A549 (cell line): Measurements from ENCODE around the gene GNG14. TPM values are rescaled to one million over a fixed set of nuclear protein-coding genes. Genes with fewer than 3 reads are reported as not detected.
"Not testable (repeated sequence)": the region's sequence is repeated elsewhere in the genome, so short reads cannot be mapped to it uniquely, and the experiment has no call there.

Source experiments
- ATAC-seq, 2 experiments: fragments of 200-7000 bp in 1 of 2; fragments of >200 bp in 1 of 2; cut with Nextera tagmentation in 1 of 2; cut with Tn5 transposase in 1 of 2; 3 replicates each; pipeline versions ENCODE4 v1.8.0 to v1.9.1; 2018 to 2020; ENCODE audit warnings: mild to moderate bottlenecking in 1 of 2, moderate library complexity in 1 of 2
- CTCF ChIA-PET: fragments of 300-600 bp; sonication (Branson Sonifier 250); formaldehyde crosslinking; extraction: SDS; loops from one replicate; lab custom pipeline; 2021; ENCODE audit warnings: antibody characterized with exemption, inconsistent platforms; lab: Yijun Ruan, JAX
- POLR2A ChIA-PET: fragments of 350-600 bp; formaldehyde crosslinking; extraction: SDS; loops from one replicate; lab custom pipeline; 2021; ENCODE audit warnings: antibody characterized with exemption, inconsistent platforms; lab: Yijun Ruan, JAX
- DNase-seq, 2 experiments: peaks; one replicate each; pipeline versions ENCODE4 v3.0.0 to v3.0.0-alpha.2; 2011 to 2016; ENCODE audit warnings: low read depth in 1 of 2, low spot score in 1 of 2
- FAIRE-seq: peaks from 2 replicates; lab custom pipeline; 2011; peaks lifted over from hg19 to GRCh38; lab: Jason Lieb, UNC
- H3K27ac ChIP-seq, 2 experiments: fragments of >200 bp; sonication (Bioruptor Twin); formaldehyde crosslinking; 3 replicates each; pipeline ENCODE4 v1.5.1; 2016 to 2017
- H3K4me1 ChIP-seq: fragments of >200 bp; sonication (Bioruptor Twin); formaldehyde crosslinking; 3 replicates; pipeline ENCODE4 v1.6.1; 2016
- H3K4me2 ChIP-seq: fragments of >200 bp; sonication (Bioruptor Twin); formaldehyde crosslinking; 3 replicates; pipeline ENCODE4 v1.6.1; 2016
- H3K4me3 ChIP-seq: fragments of >200 bp; sonication (Bioruptor Twin); formaldehyde crosslinking; 3 replicates; pipeline ENCODE4 v1.5.1; 2016
- H3K9me3 ChIP-seq: fragments of >200 bp; sonication (Bioruptor Twin); formaldehyde crosslinking; 3 replicates; pipeline ENCODE4 v1.6.1; 2016
- BHLHE40 ChIP-seq: IDR thresholded peaks from 2 replicates; pipeline ENCODE4 v1.6.1; 2012; ENCODE audit warnings: low read depth, low read length, inconsistent platforms
- CBX2 ChIP-seq: fragments of 200-600 bp; sonication (generic); IDR thresholded peaks from 2 replicates; pipeline ENCODE4 v1.6.1; 2016; ENCODE audit warnings: low read depth, mild to moderate bottlenecking, borderline replicate concordance
- CBX8 ChIP-seq: fragments of 200-600 bp; sonication (generic); IDR thresholded peaks from 2 replicates; pipeline ENCODE4 v1.6.1; 2016
- EHMT2 ChIP-seq: fragments of 200-600 bp; sonication (generic); IDR thresholded peaks from 2 replicates; pipeline ENCODE4 v1.6.1; 2016; ENCODE audit warnings: antibody characterized with exemption, low read depth, mild to moderate bottlenecking, moderate library complexity
- EP300 ChIP-seq, 2 experiments: fragments of >200 bp; sonication (Bioruptor Twin); formaldehyde crosslinking; IDR thresholded peaks; 2 replicates in 1 of 2; 3 replicates in 1 of 2; pipeline ENCODE4 v1.6.1; 2016 to 2017
- ESRRA ChIP-seq: fragments of 150-350 bp; IDR thresholded peaks from 2 replicates; pipeline ENCODE4 v1.6.1; 2014; ENCODE audit warnings: mild to moderate bottlenecking, low read length, borderline replicate concordance
- FOSB ChIP-seq: fragments of 250-450 bp; sonication (Bioruptor Pico); IDR thresholded peaks from 2 replicates; pipeline ENCODE4 v1.5.0; 2020; ENCODE audit warnings: mild to moderate bottlenecking, moderate library complexity
- HOXA7 ChIP-seq: fragments of 250-450 bp; sonication (Bioruptor Pico); IDR thresholded peaks from 2 replicates; pipeline ENCODE4 v1.5.0; 2020; ENCODE audit warnings: mild to moderate bottlenecking, moderate library complexity
- KDM5A ChIP-seq: fragments of 200-600 bp; sonication (generic); IDR thresholded peaks from 2 replicates; pipeline ENCODE4 v1.6.1; 2016; ENCODE audit warnings: antibody characterized with exemption, mild to moderate bottlenecking
- MAFK ChIP-seq: fragments of 450-650 bp; IDR thresholded peaks from 2 replicates; pipeline ENCODE4 v1.6.1; 2014; ENCODE audit not compliant: partially characterized antibody
- NPAS2 ChIP-seq: fragments of 250-450 bp; sonication (Bioruptor Pico); IDR thresholded peaks from 2 replicates; pipeline ENCODE4 v1.8.0; 2022; ENCODE audit warnings: mild to moderate bottlenecking, moderate library complexity, borderline replicate concordance
- NR3C1 ChIP-seq: fragments of >200 bp; sonication (Bioruptor Twin); formaldehyde crosslinking; IDR thresholded peaks from 3 replicates; pipeline ENCODE4 v1.6.1; 2017
- POLR2A ChIP-seq: IDR thresholded peaks from 2 replicates; pipeline ENCODE4 v1.6.1; 2012; ENCODE audit warnings: mild to moderate bottlenecking, low read length
- POLR2AphosphoS2 ChIP-seq: conservative IDR thresholded peaks from 2 replicates; pipeline ENCODE4 v1.6.1; 2012; ENCODE audit warnings: low read length, improper control_type of control experiment, inconsistent platforms
- RNF2 ChIP-seq: fragments of 200-600 bp; sonication (generic); IDR thresholded peaks from 2 replicates; pipeline ENCODE4 v1.6.1; 2016; ENCODE audit warnings: low read depth, mild to moderate bottlenecking, antibody characterized with exemption, moderate library complexity, borderline replicate concordance
- SREBF2 ChIP-seq: fragments of 450-650 bp; IDR thresholded peaks from 2 replicates; pipeline ENCODE4 v1.6.1; 2014; ENCODE audit warnings: mild to moderate bottlenecking, moderate library complexity
- ZC3H11A ChIP-seq: fragments of 450-650 bp; IDR thresholded peaks from 2 replicates; pipeline ENCODE4 v1.6.1; 2014; ENCODE audit warnings: antibody characterized with exemption, mild to moderate bottlenecking
- ZSCAN20 ChIP-seq: fragments of 250-450 bp; sonication (Bioruptor Pico); IDR thresholded peaks from 2 replicates; pipeline ENCODE4 v1.8.0; 2022; ENCODE audit warnings: mild to moderate bottlenecking, moderate library complexity
- WGBS: methylation state at CpG from one replicate; pipeline ENCODE4 v1.1.6; 2017; ENCODE audit errors: missing lambda C conversion rate; 5-methylcytosine and 5-hydroxymethylcytosine counted together
- polyA plus RNA-seq, 4 experiments: library from polyadenylated mRNA; depleted of rRNA in 3 of 4; stranded (reverse); fragments of >200 nt; fragmentation: RNase III in 1 of 4; extraction: RNeasy Plus Mini Kit Qiagen cat#74134 plus additional on column Dnase treatment in 1 of 4; gene quantifications; 2 replicates in 3 of 4; 3 replicates in 1 of 4; pipeline ENCODE4 v1.2.3, GENCODE V29; 2011 to 2017
- TF ChIP-seq, protein P1 (sequence below): IDR thresholded peaks from 2 replicates; pipeline ENCODE4 v1.6.1; 2012
- TF ChIP-seq, protein P2 (sequence below): fragments of 150-350 bp; IDR thresholded peaks from 2 replicates; pipeline ENCODE4 v1.6.1; 2014; ENCODE audit warnings: low read depth, mild to moderate bottlenecking, low read length
- TF ChIP-seq, protein P3 (sequence below): fragments of >200 bp; sonication (Bioruptor Twin); formaldehyde crosslinking; IDR thresholded peaks from 3 replicates; pipeline ENCODE4 v1.6.1; 2016
- TF ChIP-seq, protein P4 (sequence below): fragments of 450-650 bp; IDR thresholded peaks from 2 replicates; pipeline ENCODE4 v1.6.1; 2014; ENCODE audit warnings: antibody characterized with exemption
- TF ChIP-seq, protein P5 (sequence below): fragments of 250-450 bp; sonication (Bioruptor Pico); IDR thresholded peaks from 2 replicates; pipeline ENCODE4 v1.5.0; 2021; ENCODE audit warnings: mild to moderate bottlenecking, moderate library complexity, borderline replicate concordance
- TF ChIP-seq, protein P6 (sequence below): fragments of >200 bp; sonication (Bioruptor Twin); formaldehyde crosslinking; IDR thresholded peaks from 2 replicates; pipeline ENCODE4 v1.6.1; 2016

Gene GNG14
- polyA plus RNA-seq, 2 of the 4 experiments (the other 2 are of a cell fraction), result not detected

- TF ChIP-seq, protein P1, sequence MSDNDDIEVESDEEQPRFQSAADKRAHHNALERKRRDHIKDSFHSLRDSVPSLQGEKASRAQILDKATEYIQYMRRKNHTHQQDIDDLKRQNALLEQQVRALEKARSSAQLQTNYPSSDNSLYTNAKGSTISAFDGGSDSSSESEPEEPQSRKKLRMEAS, result peak; percentile 80
- TF ChIP-seq NPAS2 (CRISPR knock-in tag), result no peak
- no peak for TF ChIP-seq RNF2
- TF ChIP-seq, protein P2, sequence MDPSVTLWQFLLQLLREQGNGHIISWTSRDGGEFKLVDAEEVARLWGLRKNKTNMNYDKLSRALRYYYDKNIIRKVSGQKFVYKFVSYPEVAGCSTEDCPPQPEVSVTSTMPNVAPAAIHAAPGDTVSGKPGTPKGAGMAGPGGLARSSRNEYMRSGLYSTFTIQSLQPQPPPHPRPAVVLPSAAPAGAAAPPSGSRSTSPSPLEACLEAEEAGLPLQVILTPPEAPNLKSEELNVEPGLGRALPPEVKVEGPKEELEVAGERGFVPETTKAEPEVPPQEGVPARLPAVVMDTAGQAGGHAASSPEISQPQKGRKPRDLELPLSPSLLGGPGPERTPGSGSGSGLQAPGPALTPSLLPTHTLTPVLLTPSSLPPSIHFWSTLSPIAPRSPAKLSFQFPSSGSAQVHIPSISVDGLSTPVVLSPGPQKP, result 0 out of 2 replicates have a peak, but pooled peaks have one; percentile 16
- peak; percentile 83; the same call in 1 of the 2 replicates for TF ChIP-seq POLR2AphosphoS2
- peak; percentile 21 for TF ChIP-seq POLR2A
- no peak for TF ChIP-seq ZC3H11A
- peak; percentile 57; the same call in 1 of the 2 replicates for TF ChIP-seq KDM5A
- no peak for TF ChIP-seq EP300 (IDR thresholded peaks at IDR 0.05)
- TF ChIP-seq, protein P3, sequence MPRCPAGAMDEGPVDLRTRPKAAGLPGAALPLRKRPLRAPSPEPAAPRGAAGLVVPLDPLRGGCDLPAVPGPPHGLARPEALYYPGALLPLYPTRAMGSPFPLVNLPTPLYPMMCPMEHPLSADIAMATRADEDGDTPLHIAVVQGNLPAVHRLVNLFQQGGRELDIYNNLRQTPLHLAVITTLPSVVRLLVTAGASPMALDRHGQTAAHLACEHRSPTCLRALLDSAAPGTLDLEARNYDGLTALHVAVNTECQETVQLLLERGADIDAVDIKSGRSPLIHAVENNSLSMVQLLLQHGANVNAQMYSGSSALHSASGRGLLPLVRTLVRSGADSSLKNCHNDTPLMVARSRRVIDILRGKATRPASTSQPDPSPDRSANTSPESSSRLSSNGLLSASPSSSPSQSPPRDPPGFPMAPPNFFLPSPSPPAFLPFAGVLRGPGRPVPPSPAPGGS, result peak; percentile 72; the same call in 1 of the 3 replicates
- TF ChIP-seq, all 56 proteins: peak for 11
Observed at GRCh38 chr19:12696366-12697335, 8.9 kb downstream of the GNG14 start, which contains the start of gene FBXW9 (continued).

GRCh38 chr19:12697425-12697824 lies 9.6 kb downstream of the GNG14 start:
- CTCF ChIA-PET, result interaction anchor here (1.1 to 2.0 kb wide), 3 partner anchors 11 to 21 kb away, joined by 4 to 7 read pairs (median 5); no protein-coding TSS in a partner anchor
- DNase-seq, H3K27ac ChIP-seq, ATAC-seq, H3K9me3 ChIP-seq, H3K4me1 ChIP-seq, POLR2A ChIA-PET, H3K4me3 ChIP-seq, FAIRE-seq: not testable (repeated sequence)
- WGBS, result 96% methylated on average over 22 of the region's 22 CpGs
- H3K4me2 ChIP-seq, result peak overlapping the region; percentile 73; the same call in 2 of the 3 replicates

DNA sequence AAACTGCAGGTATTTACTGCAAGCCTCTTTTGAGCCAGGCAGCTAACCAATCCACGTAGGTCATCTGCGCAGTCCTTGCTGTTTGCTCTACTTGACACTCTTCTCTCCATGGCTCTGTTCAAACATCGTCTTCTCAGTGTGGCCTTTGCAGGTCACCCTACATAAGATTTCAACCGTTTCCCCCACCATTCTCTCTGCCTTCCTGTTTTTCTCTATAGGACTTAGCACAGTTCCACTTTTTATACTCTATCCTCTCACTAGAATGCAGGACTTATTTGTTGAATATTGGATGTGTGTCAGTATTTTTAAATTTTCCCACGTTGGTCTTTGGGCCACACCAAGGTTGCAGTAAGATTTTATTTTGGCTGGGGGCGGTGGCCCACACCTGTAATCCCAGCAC lies 10.3 kb downstream of the GNG14 start:
- ATAC-seq (no peak), DNase-seq (no peak), FAIRE-seq (no peak)
- peaks cover 5% of the 10 kb centered on the region; the same call in 1 of the 3 replicates for H3K4me1 ChIP-seq
- H3K4me3 ChIP-seq, result no peak overlapping the region
- 88% methylated on average over 6 of the region's 6 CpGs for WGBS
- H3K27ac ChIP-seq, result no peak overlapping the region
- ChIA-PET CTCF (interaction anchor here (1.9 to 2.0 kb wide), 2 partner anchors 10 to 20 kb away, joined by 5 to 7 read pairs; no protein-coding TSS in a partner anchor), POLR2A (no interaction called here)
- H3K4me2 ChIP-seq, result no peak overlapping the region
- no peaks in the 10 kb centered on the region for H3K9me3 ChIP-seq
- TF ChIP-seq HOXA7 (CRISPR knock-in tag) (no peak), CBX8 (no peak), BHLHE40 (no peak), ZSCAN20 (CRISPR knock-in tag) (no peak), EHMT2 (no peak), FOSB (CRISPR knock-in tag) (no peak), MAFK (no peak), CBX2 (no peak), ESRRA (no peak), EP300 (IDR thresholded peaks at IDR 0.05) (no peak), NR3C1 (no peak), SREBF2 (no peak)
- TF ChIP-seq, protein P4, sequence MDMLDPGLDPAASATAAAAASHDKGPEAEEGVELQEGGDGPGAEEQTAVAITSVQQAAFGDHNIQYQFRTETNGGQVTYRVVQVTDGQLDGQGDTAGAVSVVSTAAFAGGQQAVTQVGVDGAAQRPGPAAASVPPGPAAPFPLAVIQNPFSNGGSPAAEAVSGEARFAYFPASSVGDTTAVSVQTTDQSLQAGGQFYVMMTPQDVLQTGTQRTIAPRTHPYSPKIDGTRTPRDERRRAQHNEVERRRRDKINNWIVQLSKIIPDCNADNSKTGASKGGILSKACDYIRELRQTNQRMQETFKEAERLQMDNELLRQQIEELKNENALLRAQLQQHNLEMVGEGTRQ, result no peak
- TF ChIP-seq, protein P5, sequence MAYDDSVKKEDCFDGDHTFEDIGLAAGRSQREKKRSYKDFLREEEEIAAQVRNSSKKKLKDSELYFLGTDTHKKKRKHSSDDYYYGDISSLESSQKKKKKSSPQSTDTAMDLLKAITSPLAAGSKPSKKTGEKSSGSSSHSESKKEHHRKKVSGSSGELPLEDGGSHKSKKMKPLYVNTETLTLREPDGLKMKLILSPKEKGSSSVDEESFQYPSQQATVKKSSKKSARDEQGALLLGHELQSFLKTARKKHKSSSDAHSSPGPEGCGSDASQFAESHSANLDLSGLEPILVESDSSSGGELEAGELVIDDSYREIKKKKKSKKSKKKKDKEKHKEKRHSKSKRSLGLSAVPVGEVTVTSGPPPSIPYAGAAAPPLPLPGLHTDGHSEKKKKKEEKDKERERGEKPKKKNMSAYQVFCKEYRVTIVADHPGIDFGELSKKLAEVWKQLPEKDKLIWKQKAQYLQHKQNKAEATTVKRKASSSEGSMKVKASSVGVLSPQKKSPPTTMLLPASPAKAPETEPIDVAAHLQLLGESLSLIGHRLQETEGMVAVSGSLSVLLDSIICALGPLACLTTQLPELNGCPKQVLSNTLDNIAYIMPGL (CRISPR knock-in tag), result no peak
- TF ChIP-seq, protein P6, sequence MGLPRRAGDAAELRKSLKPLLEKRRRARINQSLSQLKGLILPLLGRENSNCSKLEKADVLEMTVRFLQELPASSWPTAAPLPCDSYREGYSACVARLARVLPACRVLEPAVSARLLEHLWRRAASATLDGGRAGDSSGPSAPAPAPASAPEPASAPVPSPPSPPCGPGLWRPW, result no peak
